ENCODE measurements around the gene ATXN10.
"Not testable (repeated sequence)": the region's sequence is repeated elsewhere in the genome, so short reads cannot be mapped to it uniquely, and the experiment has no call there.

Gene ATXN10

DNA sequence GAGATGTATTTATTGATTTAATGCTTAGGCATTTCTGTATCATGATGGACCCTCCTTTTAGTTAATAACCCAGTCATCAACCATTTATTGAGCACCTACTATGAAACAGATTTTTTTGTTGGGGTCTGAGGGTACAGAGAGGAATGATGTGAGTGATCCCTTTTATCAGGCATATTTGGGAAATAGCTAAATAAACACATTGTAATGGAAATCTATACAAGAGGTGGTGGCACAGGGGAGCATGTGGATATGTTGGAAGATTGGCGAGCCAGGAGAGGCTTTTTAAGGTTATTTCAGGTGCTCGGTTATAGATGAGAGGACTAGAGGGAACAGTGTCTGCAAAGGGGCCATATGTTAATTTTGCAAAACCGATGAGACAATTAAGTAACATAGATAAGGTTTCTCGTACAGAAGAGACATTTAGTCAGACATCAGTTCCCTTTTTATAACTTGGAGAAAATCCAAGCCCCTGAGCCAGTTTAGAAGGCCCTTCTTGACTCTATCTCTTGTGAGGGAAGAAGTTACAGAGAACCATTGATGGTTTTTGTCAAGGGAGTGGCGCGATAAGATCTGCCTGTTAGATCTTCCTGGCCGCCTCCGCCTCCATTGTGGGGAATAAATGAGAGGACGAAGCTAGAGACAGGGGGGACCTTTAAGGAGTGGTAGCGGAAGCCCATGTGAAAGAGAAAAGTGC, 2.0 kb downstream of the ATXN10 start:
- TF ChIP-seq, protein P1, sequence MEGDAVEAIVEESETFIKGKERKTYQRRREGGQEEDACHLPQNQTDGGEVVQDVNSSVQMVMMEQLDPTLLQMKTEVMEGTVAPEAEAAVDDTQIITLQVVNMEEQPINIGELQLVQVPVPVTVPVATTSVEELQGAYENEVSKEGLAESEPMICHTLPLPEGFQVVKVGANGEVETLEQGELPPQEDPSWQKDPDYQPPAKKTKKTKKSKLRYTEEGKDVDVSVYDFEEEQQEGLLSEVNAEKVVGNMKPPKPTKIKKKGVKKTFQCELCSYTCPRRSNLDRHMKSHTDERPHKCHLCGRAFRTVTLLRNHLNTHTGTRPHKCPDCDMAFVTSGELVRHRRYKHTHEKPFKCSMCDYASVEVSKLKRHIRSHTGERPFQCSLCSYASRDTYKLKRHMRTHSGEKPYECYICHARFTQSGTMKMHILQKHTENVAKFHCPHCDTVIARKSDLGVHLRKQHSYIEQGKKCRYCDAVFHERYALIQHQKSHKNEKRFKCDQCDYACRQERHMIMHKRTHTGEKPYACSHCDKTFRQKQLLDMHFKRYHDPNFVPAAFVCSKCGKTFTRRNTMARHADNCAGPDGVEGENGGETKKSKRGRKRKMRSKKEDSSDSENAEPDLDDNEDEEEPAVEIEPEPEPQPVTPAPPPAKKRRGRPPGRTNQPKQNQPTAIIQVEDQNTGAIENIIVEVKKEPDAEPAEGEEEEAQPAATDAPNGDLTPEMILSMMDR (conservative IDR thresholded peaks at IDR 0.05) = no peak
- TF ChIP-seq ZFX (IDR thresholded peaks at IDR 0.05) = no peak
- no peak overlapping the region for H3K27ac ChIP-seq

- TF ChIP-seq, protein P1 (conservative IDR thresholded peaks at IDR 0.05) = no peak
- no peak for TF ChIP-seq ZFX (IDR thresholded peaks at IDR 0.05)
- no peak overlapping the region for H3K27ac ChIP-seq
Observed at GRCh38 chr22:45676024-45676423, 4.4 kb downstream of the ATXN10 start.

DNA sequence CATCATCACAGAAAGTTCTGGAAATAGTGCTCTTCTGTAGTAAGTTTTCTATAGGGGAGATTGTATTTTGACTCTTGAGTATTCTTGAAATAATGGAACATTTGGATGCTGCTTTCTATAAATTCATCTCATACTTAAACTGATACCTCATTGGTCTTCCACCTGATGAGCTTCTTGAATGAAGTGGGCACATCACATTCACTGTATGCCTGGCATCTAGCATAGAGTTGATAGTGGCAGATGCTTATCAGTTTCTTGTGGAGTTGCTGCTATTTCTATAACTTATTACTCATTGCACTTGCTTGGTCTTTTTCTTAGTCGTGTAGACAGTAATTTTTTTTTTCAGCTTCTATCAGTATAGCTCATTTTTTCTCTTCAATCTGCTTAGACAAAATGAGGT, 5.4 kb downstream of the ATXN10 start:
- H3K27ac ChIP-seq = no peak overlapping the region
- TF ChIP-seq, protein P1 (conservative IDR thresholded peaks at IDR 0.05) = no peak
- no peak for TF ChIP-seq ZFX (IDR thresholded peaks at IDR 0.05)

- H3K27ac ChIP-seq = no peak overlapping the region
- TF ChIP-seq, protein P1 (conservative IDR thresholded peaks at IDR 0.05) = no peak
- TF ChIP-seq ZFX (IDR thresholded peaks at IDR 0.05) = no peak
Observed at GRCh38 chr22:45678961-45679912, 7.6 kb downstream of the ATXN10 start.

DNA sequence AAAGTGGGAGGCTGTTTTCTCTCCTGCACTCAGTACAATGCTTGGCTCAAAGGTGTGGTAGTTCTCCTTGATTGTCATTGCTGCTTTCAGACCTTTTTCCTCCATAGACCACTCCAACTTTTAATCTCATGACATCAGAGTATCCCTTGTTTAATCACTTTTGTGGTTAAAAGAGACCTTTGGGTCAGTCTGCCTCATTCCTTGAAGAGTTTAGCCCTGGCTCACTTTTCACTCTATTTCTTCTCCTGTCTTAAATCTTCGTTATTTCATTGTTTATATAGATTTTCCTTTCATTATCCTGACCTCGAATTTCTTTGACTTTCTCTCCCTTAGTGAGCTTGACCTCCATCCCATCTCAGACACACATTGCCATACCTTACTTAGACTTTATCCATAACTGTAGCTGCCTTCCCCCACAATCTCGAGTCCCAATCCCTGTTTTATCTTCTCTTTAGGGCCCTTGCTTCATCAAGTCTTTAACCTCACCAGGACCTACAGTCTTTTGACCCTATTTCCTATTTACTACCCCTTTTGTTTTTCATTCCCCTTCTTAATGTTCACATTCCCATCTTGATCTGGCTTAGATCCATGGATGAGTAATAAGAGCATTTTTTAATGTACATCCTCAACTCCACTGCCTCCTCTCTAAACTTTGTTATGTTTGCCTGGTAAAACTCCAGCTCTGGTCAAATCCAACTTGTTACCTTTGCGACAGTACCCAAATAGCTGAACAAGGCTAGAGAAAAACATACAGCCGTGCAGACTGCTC, 9.5 kb downstream of the ATXN10 start:
- no peak overlapping the region for H3K27ac ChIP-seq
- no peak for TF ChIP-seq ZFX (IDR thresholded peaks at IDR 0.05)

DNA sequence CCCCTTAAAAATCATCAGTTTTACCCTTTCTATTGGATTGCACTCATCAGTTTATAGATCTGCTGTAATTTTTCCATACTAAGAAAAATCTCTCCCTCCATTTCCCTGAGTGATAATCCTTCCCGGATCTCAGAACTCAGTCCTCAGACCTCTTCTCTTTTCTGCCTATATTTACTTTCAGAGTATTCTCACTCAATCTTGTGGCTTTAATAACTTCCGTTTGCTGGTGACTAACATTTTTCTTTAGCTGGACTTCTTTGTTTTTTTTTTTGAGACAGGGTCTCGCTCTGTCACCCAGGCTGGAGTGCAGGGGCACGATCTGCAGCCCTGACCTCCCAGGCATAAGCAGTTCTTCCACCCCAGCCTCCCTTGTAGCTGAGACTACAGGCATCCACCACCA, 10.4 kb downstream of the ATXN10 start:
- H3K27ac ChIP-seq = no peak overlapping the region
- TF ChIP-seq, protein P1 (conservative IDR thresholded peaks at IDR 0.05) = no peak
- no peak for TF ChIP-seq ZFX (IDR thresholded peaks at IDR 0.05)

- not testable (repeated sequence) for H3K27ac ChIP-seq
Observed at GRCh38 chr22:45682773-45683172, 11.1 kb downstream of the ATXN10 start.

- H3K27ac ChIP-seq = no peak overlapping the region
- TF ChIP-seq, protein P1 (conservative IDR thresholded peaks at IDR 0.05) = no peak
- TF ChIP-seq ZFX (IDR thresholded peaks at IDR 0.05) = no peak
Observed at GRCh38 chr22:45683248-45683647, 11.6 kb downstream of the ATXN10 start.
